GM23338 (cell line): ENCODE data around the gene CEP192. TPM values are rescaled to one million over a fixed set of nuclear protein-coding genes. Genes with fewer than 3 reads are reported as not detected.

ENCODE experiments used
- ATAC-seq: fragments of 200-7000 bp; cut with Tn5 transposase; 3 replicates; pipeline ENCODE4 v1.9.1; 2020
- DNase-seq: peaks from one replicate; pipeline ENCODE4 v3.0.0-alpha.2; 2015; ENCODE audit warnings: low spot score
- H2AFZ ChIP-seq: fragments of 200-600 bp; sonication (generic); 2 replicates; pipeline ENCODE4 v1.8.0; 2016; ENCODE audit warnings: antibody characterized with exemption, mild to moderate bottlenecking, moderate library complexity
- H3F3A ChIP-seq: fragments of 200-600 bp; sonication (generic); replicated peaks from 2 replicates; pipeline ENCODE4 v1.8.0; 2017; ENCODE audit warnings: antibody characterized with exemption, mixed run types, low read depth
- H3K27ac ChIP-seq: fragments of 200-600 bp; sonication (generic); 2 replicates; pipeline ENCODE4 v1.6.1; 2016; ENCODE audit warnings: low read depth
- H3K27me3 ChIP-seq: fragments of 200-600 bp; sonication (generic); 2 replicates; pipeline ENCODE4 v1.8.0; 2016; ENCODE audit warnings: mild to moderate bottlenecking, mixed run types, moderate library complexity; ENCODE audit not compliant: insufficient read depth
- H3K36me3 ChIP-seq: fragments of 200-600 bp; sonication (generic); 2 replicates; pipeline ENCODE4 v1.8.0; 2016; ENCODE audit warnings: mild to moderate bottlenecking; ENCODE audit not compliant: insufficient read depth
- H3K4me1 ChIP-seq: fragments of 200-600 bp; sonication (generic); 2 replicates; pipeline ENCODE4 v1.8.0; 2016; ENCODE audit warnings: mild to moderate bottlenecking, moderate library complexity; ENCODE audit not compliant: insufficient read depth
- H3K4me2 ChIP-seq: fragments of 200-600 bp; sonication (generic); 2 replicates; pipeline ENCODE4 v1.7.1; 2017; ENCODE audit warnings: mixed run types
- H3K4me3 ChIP-seq: fragments of 200-600 bp; sonication (generic); 2 replicates; pipeline ENCODE4 v1.6.1; 2016; ENCODE audit warnings: mixed run types
- H3K79me2 ChIP-seq: fragments of 200-600 bp; sonication (generic); replicated peaks from 2 replicates; pipeline ENCODE4 v1.8.0; 2017; ENCODE audit warnings: mild to moderate bottlenecking; ENCODE audit not compliant: insufficient read depth
- H3K9me2 ChIP-seq: fragments of 200-600 bp; sonication (generic); 2 replicates; pipeline ENCODE4 v1.8.0; 2017; ENCODE audit not compliant: insufficient read depth
- H4K20me1 ChIP-seq: fragments of 200-600 bp; sonication (generic); replicated peaks from 2 replicates; pipeline ENCODE4 v1.8.0; 2017; ENCODE audit warnings: mild to moderate bottlenecking; ENCODE audit not compliant: insufficient read depth
- H3K27ac Mint-ChIP-seq: 2 replicates; pipeline ENCODE4 v1.8.0; 2020; ENCODE audit warnings: inconsistent platforms, mild to moderate bottlenecking, moderate library complexity, mixed read lengths
- H3K27me3 Mint-ChIP-seq: 3 replicates; pipeline ENCODE4 v1.8.0; 2022; ENCODE audit warnings: low read depth, mild to moderate bottlenecking, moderate library complexity, mixed read lengths, inconsistent platforms; ENCODE audit not compliant: insufficient read depth, poor library complexity
- H3K36me3 Mint-ChIP-seq: 3 replicates; pipeline ENCODE4 v1.8.0; 2021; ENCODE audit warnings: low read depth, mild to moderate bottlenecking, inconsistent platforms, moderate library complexity, mixed read lengths
- H3K4me1 Mint-ChIP-seq: 3 replicates; pipeline ENCODE4 v1.8.0; 2020; ENCODE audit warnings: mild to moderate bottlenecking, inconsistent platforms, mixed read lengths
- H3K4me3 Mint-ChIP-seq: 3 replicates; pipeline ENCODE4 v1.8.0; 2021; ENCODE audit warnings: moderate library complexity, mild to moderate bottlenecking, inconsistent platforms, mixed read lengths
- H3K9me3 Mint-ChIP-seq: 3 replicates; pipeline ENCODE4 v1.8.0; 2020; ENCODE audit warnings: moderate library complexity, mild to moderate bottlenecking, inconsistent platforms, mixed read lengths
- CREB1 ChIP-seq: fragments of 250-450 bp; sonication (Bioruptor Pico); IDR thresholded peaks from 2 replicates; pipeline ENCODE4 v1.5.0; 2020; ENCODE audit warnings: low read depth, mild to moderate bottlenecking, moderate library complexity
- CTCF ChIP-seq, 2 experiments: fragments of 200-600 bp in 1 of 2; sonication (generic) in 1 of 2; conservative IDR thresholded peaks; 2 replicates each; pipeline versions ENCODE4 v1.5.1 to v1.6.1; 2016 to 2017; ENCODE audit warnings: antibody characterized with exemption in 2 of 2, low read depth in 2 of 2, mild to moderate bottlenecking in 2 of 2, moderate library complexity in 1 of 2
- ETS1 ChIP-seq: IDR thresholded peaks from 2 replicates; pipeline ENCODE4 v1.6.1; 2016; ENCODE audit warnings: antibody characterized with exemption
- EZH2 ChIP-seq: fragments of 200-600 bp; sonication (generic); IDR thresholded peaks from one replicate; pipeline ENCODE4 v1.8.0; 2017; ENCODE audit warnings: antibody characterized with exemption, mild to moderate bottlenecking, low read depth; ENCODE audit not compliant: unreplicated experiment
- EZH2phosphoT487 ChIP-seq: fragments of 200-600 bp; sonication (generic); IDR thresholded peaks from one replicate; pipeline ENCODE4 v1.8.1; 2018; ENCODE audit warnings: antibody characterized with exemption; ENCODE audit not compliant: unreplicated experiment
- JUNB ChIP-seq: IDR thresholded peaks from one replicate; pipeline ENCODE4 v1.6.1; 2016; ENCODE audit warnings: antibody characterized with exemption; ENCODE audit not compliant: unreplicated experiment
- NANOG ChIP-seq: IDR thresholded peaks from 2 replicates; pipeline ENCODE4 v1.6.1; 2016; ENCODE audit warnings: antibody characterized with exemption, borderline replicate concordance
- REST ChIP-seq: IDR thresholded peaks from one replicate; pipeline ENCODE4 v1.6.1; 2018; ENCODE audit warnings: antibody characterized with exemption; ENCODE audit not compliant: unreplicated experiment
- ZNF462 ChIP-seq: fragments of 250-450 bp; sonication (Bioruptor Pico); IDR thresholded peaks from 2 replicates; pipeline ENCODE4 v1.5.0; 2020; ENCODE audit warnings: mild to moderate bottlenecking, moderate library complexity
- polyA plus RNA-seq: library from polyadenylated mRNA; unstranded; fragments of >200 nt; fragmentation: Nextera tagmentation; extraction: Ambion mirVana; gene quantifications from 2 replicates; pipeline ENCODE4 v1.2.1, GENCODE V29; 2016
- total RNA-seq: library from RNA; depleted of rRNA; stranded (reverse); fragments of >200 nt; shearing (Covaris generic); gene quantifications from 2 replicates; pipeline ENCODE4 v1.2.3, GENCODE V29; 2014

Gene CEP192
- total and polyA plus RNA-seq, 2 experiments from 2014 or later = 15.2 to 30.6 TPM

- no peaks in the 10 kb centered on the region for H3K27me3 ChIP-seq
- H3K4me3 Mint-ChIP-seq = no peak overlapping the region
- H3K27ac ChIP-seq = no peak overlapping the region
- no peaks in the 10 kb centered on the region for H3K27me3 Mint-ChIP-seq
- no peak for ATAC-seq
- peaks cover 4% of the 10 kb centered on the region; the same call in 1 of the 3 replicates for H3K4me1 Mint-ChIP-seq
- no peaks in the 10 kb centered on the region for H3F3A ChIP-seq
- no peaks in the 10 kb centered on the region for H3K9me2 ChIP-seq
- no peaks in the 10 kb centered on the region for H3K4me1 ChIP-seq
- H3K9me3 Mint-ChIP-seq = no peaks in the 10 kb centered on the region
- H2AFZ ChIP-seq = no peak overlapping the region
- H3K79me2 ChIP-seq = peaks cover 22% of the 10 kb centered on the region; the same call in 1 of the 2 replicates
- no peak for DNase-seq
- TF ChIP-seq CTCF (conservative IDR thresholded peaks at IDR 0.05; ENCODE audit: low read depth in 2 of 2) (no peak), JUNB (no peak), NANOG (no peak), ETS1 (no peak), CREB1 (no peak), REST (no peak), EZH2phosphoT487 (no peak), ZNF462 (CRISPR knock-in tag) (no peak), EZH2 (no peak)
- no peak overlapping the region for H3K4me3 ChIP-seq
- peaks cover 48% of the 10 kb centered on the region for H3K36me3 Mint-ChIP-seq
- no peak overlapping the region for H3K27ac Mint-ChIP-seq
- H3K4me2 ChIP-seq = no peak overlapping the region
- H3K36me3 ChIP-seq = peaks cover 4% of the 10 kb centered on the region; the same call in 1 of the 2 replicates
- no peaks in the 10 kb centered on the region; the same call in 1 of the 2 replicates for H4K20me1 ChIP-seq
These were observed 31.5 kb downstream of the CEP192 start for GRCh38 chr18:13022644-13023043.
